Ishikawa (cell line): ENCODE results near the gene PPP2R2C.

Experiments
- CEBPB ChIP-seq: IDR thresholded peaks from 2 replicates; pipeline ENCODE4 v1.6.1; 2012
- CREB1 ChIP-seq: IDR thresholded peaks from 2 replicates; pipeline ENCODE4 v1.6.1; 2012; ENCODE audit warnings: low read depth
- EP300 ChIP-seq: IDR thresholded peaks from 2 replicates; pipeline ENCODE4 v1.6.1; 2012; ENCODE audit warnings: borderline replicate concordance
- MAX ChIP-seq: IDR thresholded peaks from 2 replicates; pipeline ENCODE4 v1.6.1; 2012
- REST ChIP-seq: IDR thresholded peaks from 2 replicates; pipeline ENCODE4 v1.6.1; 2012; ENCODE audit warnings: low read depth, mild to moderate bottlenecking
- TAF1 ChIP-seq: IDR thresholded peaks from 2 replicates; pipeline ENCODE4 v1.6.1; 2012; ENCODE audit warnings: low read depth, mild to moderate bottlenecking
- USF1 ChIP-seq: IDR thresholded peaks from 2 replicates; pipeline ENCODE4 v1.6.1; 2012

GRCh38 chr4:6373541-6374410 is 98.6 kb downstream of the PPP2R2C start:
- no peak for TF ChIP-seq USF1
- TF ChIP-seq TAF1, result no peak
- TF ChIP-seq EP300, result no peak
- no peak for TF ChIP-seq REST
- no peak for TF ChIP-seq MAX
- TF ChIP-seq CEBPB, result no peak
- no peak for TF ChIP-seq CREB1
